Mucosa of rectum (tissue), 2 donors: ENCODE results near the gene MTSS2.
"Not testable (repeated sequence)": the region's sequence is repeated elsewhere in the genome, so short reads cannot be mapped to it uniquely, and the experiment has no call there.

Experiments used
- H3K27ac ChIP-seq, 2 donors: one replicate each; pipeline ENCODE4 v1.7.0; 2013; ENCODE audit warnings: inconsistent platforms in 2 of 2, low read depth in 2 of 2, low read length in 2 of 2
- H3K27me3 ChIP-seq, 2 donors: one replicate each; pipeline ENCODE4 v1.7.0; 2013; ENCODE audit warnings: low read length in 2 of 2; ENCODE audit not compliant: control insufficient read depth in 2 of 2, insufficient read depth in 2 of 2
- H3K36me3 ChIP-seq, 2 donors: one replicate each; pipeline ENCODE4 v1.7.0; 2013; ENCODE audit warnings: low read length in 2 of 2; ENCODE audit not compliant: control insufficient read depth in 2 of 2, insufficient read depth in 2 of 2
- H3K4me1 ChIP-seq, 2 donors: one replicate each; pipeline ENCODE4 v1.7.0; 2013; ENCODE audit warnings: low read length in 2 of 2, mild to moderate bottlenecking in 1 of 2; ENCODE audit not compliant: control insufficient read depth in 2 of 2, insufficient read depth in 2 of 2
- H3K4me3 ChIP-seq, 2 donors: one replicate each; pipeline ENCODE4 v1.7.0; 2013; ENCODE audit warnings: low read length in 2 of 2
- H3K9ac ChIP-seq, 2 donors: one replicate each; pipeline ENCODE4 v1.7.0; 2013; ENCODE audit warnings: low read length in 2 of 2, low read depth in 1 of 2, mild to moderate bottlenecking in 1 of 2
- H3K9me3 ChIP-seq, 2 donors: one replicate each; pipeline ENCODE4 v1.7.0; 2013; ENCODE audit warnings: low read length in 2 of 2; ENCODE audit not compliant: control insufficient read depth in 2 of 2
- donor health status: healthy.
- donor health status: Normal muscosa, but diverticular disease.

MTSS2 gene

DNA sequence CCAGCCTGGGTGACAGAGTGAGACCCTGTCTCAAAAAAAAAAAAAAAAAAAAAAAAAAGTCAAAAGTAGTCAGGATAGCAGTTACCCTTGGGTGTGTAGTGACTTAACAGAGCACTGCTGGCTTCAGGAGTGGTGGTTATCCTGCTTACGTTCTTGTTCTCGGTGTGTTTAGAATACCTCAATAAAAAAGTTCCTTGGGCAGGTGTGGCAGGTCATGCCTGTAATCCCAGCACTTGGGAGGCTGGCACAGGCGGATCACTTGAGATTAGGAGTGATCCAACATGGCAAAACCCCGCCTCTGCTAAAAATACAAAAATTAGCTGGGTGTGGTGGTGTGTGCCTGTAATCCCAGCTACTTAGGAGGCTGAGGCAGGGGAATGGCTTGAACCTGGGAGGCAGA lies 14.9 kb downstream of the MTSS2 start:
- H3K9me3 ChIP-seq, H3K27ac ChIP-seq, H3K9ac ChIP-seq, H3K27me3 ChIP-seq, H3K4me3 ChIP-seq, H3K4me1 ChIP-seq: not testable (repeated sequence)
- H3K36me3 ChIP-seq: peaks cover 5 to 22% of the 10 kb centered on the region in 2 donors

DNA sequence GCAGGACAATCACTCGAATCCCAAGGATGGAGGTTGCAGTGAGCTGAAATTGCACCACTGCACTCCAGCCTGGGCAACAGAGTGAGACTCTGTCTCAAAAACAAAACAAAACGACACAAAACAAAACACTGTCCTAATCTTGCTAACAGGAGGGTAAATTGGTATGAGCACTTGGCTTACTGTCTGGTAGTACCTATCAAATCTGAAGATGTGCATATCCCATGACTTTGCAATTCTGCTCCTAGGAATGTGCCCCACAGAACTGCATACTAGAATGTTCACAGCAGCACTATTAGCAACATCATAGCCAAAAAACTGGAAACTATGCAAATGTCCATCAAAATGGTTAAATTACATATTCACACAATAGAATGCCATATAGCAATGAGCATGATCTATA lies 15.7 kb downstream of the MTSS2 start:
- no peak overlapping the region for H3K4me3 ChIP-seq
- no peak overlapping the region for H3K27ac ChIP-seq
- no peaks in the 10 kb centered on the region for H3K27me3 ChIP-seq
- H3K9ac ChIP-seq: no peak overlapping the region
- no peaks in the 10 kb centered on the region for H3K4me1 ChIP-seq
- H3K36me3 ChIP-seq: peaks cover 6 to 22% of the 10 kb centered on the region in 2 donors
- no peaks in the 10 kb centered on the region for H3K9me3 ChIP-seq

DNA sequence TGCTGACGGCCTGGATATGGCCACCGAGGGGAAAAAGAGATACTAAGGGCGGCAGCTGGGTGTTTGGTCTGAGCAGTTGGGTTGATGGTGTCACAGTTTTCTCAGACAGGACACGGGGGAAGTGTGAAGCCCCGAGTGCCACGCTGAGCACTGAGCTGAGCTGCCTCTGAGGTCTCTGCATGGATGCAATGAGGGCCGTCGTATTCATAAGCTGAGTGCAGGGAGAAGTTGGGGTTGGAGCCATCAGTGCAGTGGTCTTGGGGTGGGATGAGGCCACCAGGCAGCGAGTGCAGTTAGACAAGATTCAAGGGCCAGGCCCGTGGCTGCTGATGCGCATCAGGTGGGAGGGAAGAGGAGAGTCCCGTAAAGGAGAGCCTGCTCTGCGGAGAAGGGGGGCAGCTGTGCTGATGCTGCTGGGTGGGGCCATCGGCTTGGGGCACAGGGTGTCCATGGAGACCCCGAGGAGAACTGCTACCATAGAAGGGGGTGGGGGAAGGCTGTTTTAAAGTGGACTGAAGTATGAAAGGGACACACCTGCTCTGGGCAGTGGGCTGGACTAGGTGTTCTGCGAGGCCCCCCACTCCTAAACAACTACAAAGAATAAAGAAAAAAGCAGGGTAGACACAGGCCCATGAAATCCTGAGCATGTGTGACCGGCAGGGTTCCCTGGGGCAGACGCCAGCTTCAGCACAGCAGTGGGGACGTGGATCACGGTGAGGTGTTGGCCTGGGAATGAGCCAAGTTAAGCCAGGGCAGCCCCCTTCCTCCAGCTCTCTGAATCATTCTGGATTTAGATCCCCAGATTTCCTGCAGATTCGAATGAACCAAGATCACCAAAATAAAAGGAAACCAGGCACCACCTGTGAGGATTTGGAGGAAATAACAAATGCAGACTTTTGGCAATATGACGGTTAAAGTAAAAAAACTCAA lies 19.8 kb downstream of the MTSS2 start:
- Histone ChIP-seq H3K27me3 (no peaks in the 10 kb centered on the region), H3K4me3 (no peak overlapping the region), H3K9ac (no peak overlapping the region), H3K36me3 (peaks cover 13% of the 10 kb centered on the region in 2 donors), H3K4me1 (no peaks in the 10 kb centered on the region), H3K27ac (no peak overlapping the region), H3K9me3 (no peaks in the 10 kb centered on the region)

DNA sequence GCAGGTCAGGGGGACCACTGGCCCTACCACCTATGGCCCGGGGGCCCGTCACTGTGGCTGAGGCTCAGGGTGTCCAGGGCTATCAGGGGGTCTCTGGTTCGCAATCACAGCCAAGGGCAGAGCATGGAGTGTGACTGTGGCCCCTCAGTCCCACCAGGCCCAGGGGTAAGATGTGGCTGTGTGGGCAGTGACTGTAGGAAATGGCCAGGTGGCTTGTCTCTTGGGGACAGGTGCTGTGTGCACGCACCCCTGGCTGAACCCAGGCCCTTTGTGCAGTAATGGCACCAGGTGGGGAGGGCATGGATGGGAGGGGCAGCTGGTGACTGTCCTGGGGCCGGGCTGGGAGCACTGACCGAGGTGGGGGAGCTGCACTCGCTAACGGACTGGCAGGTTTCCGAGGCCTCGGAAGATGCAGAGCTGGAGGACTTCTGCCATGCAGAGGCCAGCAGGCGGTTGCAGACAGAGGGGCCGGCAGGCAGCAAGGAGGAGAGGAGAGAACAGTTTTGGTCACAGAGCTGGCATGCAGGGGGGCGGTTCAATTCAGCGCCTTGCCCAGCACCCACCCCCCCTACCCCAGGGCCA lies 20.6 kb downstream of the MTSS2 start:
- Histone ChIP-seq H3K27ac (no peak overlapping the region), H3K4me3 (no peak overlapping the region), H3K27me3 (no peaks in the 10 kb centered on the region), H3K4me1 (no peaks in the 10 kb centered on the region), H3K9me3 (no peaks in the 10 kb centered on the region), H3K36me3 (peaks cover 10% of the 10 kb centered on the region in 2 donors), H3K9ac (no peak overlapping the region)

DNA sequence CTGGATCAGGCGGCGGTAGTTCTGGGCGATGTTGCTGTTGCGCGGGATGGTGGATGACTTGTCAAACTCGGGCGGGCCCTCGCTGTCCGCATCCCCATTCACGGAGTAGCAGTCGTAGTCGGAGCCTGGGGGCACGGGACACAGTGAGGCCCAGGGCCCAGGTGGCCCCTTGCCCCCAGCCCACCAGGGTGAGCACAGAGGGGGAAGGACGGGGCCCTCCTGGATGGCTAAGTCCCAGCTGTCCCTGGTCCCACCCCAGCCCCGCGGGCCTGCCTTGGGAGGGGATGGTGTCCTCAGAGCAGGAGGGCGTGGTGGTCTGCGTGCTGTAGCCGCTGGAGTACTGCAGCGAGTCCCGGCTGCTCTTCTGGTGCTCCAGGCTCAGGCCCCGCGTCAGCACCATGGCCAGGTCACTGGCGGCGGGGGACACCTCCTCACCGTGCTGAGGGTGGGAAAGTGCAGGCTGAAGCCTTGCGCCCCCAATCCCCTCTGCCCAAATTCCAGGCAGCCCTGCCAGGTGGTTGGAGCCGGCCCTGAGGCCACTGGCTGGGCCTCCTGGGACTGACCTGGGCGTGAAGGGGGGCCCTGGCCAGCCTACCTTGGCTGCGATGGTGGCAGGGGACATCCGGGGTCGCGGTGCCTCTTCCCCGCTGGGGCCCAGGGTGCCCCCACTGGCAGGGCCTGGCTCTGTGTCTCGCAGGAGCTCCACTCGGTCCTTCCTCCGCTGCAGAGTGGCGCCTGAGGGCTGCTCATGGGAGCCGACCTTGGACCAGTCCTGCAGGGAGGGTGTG lies 21.3 kb downstream of the MTSS2 start:
- H3K36me3 ChIP-seq: peaks cover 8% of the 10 kb centered on the region in 2 donors
- H3K9me3 ChIP-seq: no peaks in the 10 kb centered on the region
- no peak overlapping the region for H3K9ac ChIP-seq
- H3K4me3 ChIP-seq: no peak overlapping the region
- H3K27ac ChIP-seq: no peak overlapping the region
- no peaks in the 10 kb centered on the region for H3K4me1 ChIP-seq
- H3K27me3 ChIP-seq: no peaks in the 10 kb centered on the region

- peaks cover 8% of the 10 kb centered on the region in 2 donors for H3K36me3 ChIP-seq
- no peaks in the 10 kb centered on the region for H3K4me1 ChIP-seq
- H3K9me3 ChIP-seq: no peaks in the 10 kb centered on the region
- H3K4me3 ChIP-seq: no peak overlapping the region
- no peak overlapping the region for H3K9ac ChIP-seq
- no peak overlapping the region for H3K27ac ChIP-seq
- H3K27me3 ChIP-seq: no peaks in the 10 kb centered on the region
Measured at GRCh38 chr16:70663524-70664324, 22.1 kb downstream of the MTSS2 start.

DNA sequence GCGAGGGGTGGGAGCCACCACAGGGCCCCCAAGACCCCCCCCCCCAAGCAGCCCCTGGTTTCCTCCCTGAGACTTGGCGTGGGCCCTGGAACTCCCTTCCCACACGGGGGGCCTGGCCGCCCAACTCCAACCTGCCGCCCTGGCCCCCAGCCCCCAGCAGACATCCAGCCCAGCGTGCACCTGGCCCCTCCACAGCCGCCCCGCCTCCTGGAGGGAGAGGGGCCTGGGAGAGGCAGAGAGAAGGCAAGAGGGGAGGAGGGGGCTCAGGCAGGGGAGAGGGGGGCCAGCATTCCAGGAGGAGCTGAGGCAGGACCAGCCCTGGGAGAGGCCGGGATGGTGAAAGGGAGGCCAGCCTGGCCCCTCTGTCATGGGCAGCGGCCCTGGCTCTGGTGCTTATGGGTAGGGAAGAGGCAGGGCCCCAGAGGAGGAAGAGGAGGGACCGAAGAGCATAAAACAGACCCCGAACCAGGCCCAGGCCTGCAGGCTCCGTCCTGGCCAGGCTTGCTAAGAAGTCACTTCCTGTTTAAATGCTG lies 22.8 kb downstream of the MTSS2 start:
- Histone ChIP-seq H3K9me3 (no peaks in the 10 kb centered on the region), H3K9ac (no peak overlapping the region), H3K4me1 (no peaks in the 10 kb centered on the region), H3K36me3 (peaks cover 4 to 8% of the 10 kb centered on the region in 2 donors), H3K27ac (no peak overlapping the region), H3K27me3 (no peaks in the 10 kb centered on the region), H3K4me3 (no peak overlapping the region)

DNA sequence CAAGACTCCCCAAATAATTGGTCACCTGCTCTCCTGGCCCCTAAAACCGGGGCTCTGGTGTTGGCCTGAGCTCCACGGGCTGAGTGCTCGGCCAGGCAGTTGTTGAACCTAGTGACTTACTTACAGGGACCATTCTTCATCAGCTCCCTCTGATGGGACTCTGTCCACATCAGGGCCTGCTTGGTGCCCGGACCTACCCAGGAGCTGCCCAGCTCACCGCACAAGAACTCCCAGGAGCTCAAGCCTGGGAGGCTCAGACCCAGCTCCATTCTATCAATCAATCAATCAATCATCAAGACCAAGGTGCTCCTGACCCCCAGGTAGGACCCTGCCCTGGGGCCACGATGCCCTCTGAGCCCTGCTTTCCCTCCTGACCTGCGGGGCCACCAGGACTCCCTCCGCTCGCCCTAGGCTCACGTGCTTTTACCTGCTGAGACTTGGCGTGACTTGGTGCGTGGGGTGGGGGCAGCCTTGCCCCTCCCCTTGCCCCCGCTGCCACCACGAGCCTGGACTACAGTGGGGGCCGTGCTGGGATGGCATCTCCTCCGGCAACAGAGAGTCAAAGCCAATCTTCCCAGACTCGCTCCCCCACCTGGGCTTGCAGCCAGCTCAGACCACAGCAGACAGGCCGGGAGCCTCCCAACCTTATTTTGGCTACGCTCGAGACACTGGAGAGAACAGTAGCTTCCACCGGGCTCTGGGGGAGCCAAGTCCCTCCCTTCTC lies 23.8 kb downstream of the MTSS2 start:
- peaks cover 4 to 8% of the 10 kb centered on the region in 2 donors for H3K36me3 ChIP-seq
- H3K4me3 ChIP-seq: no peak overlapping the region
- H3K9me3 ChIP-seq: no peaks in the 10 kb centered on the region
- H3K27me3 ChIP-seq: no peaks in the 10 kb centered on the region
- no peaks in the 10 kb centered on the region for H3K4me1 ChIP-seq
- H3K9ac ChIP-seq: no peak overlapping the region
- H3K27ac ChIP-seq: no peak overlapping the region

DNA sequence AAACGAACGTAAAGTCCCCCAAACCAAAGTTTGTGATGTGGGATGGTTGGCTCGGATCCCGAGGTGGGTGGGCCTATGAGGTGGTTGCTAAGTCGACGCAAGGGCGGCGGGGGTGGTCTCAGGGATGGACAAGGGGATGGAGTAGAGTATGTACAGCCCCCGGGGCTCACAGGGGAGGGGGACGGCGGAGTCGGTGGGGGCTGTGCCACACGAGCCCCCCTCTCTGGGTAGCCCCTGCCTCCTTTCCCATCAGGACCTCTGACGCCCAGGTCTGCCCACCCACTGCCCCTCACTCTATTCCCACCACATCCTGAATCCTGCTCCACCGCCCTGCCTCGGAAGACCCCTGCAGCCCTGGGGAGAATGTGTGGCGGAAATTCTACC lies 24.3 kb downstream of the MTSS2 start:
- H3K9me3 ChIP-seq: no peaks in the 10 kb centered on the region
- peaks cover 2 to 8% of the 10 kb centered on the region in 2 donors for H3K36me3 ChIP-seq
- no peaks in the 10 kb centered on the region for H3K27me3 ChIP-seq
- H3K27ac ChIP-seq: no peak overlapping the region
- H3K4me3 ChIP-seq: no peak overlapping the region
- no peak overlapping the region for H3K9ac ChIP-seq
- H3K4me1 ChIP-seq: no peaks in the 10 kb centered on the region
